SK-N-MC (cell line): ENCODE data around the gene DGKE.

Experiments used
- EZH2 ChIP-seq: fragments of 200-600 bp; sonication (generic); IDR thresholded peaks from one replicate; pipeline ENCODE4 v1.6.1; 2017; ENCODE audit warnings: antibody characterized with exemption
- FOXP2 ChIP-seq: optimal IDR thresholded peaks from 2 replicates; pipeline ENCODE3; 2011; ENCODE audit warnings: mild to moderate bottlenecking, moderate library complexity; ENCODE audit not compliant: insufficient read depth; ENCODE audit errors: extremely low read length, control extremely low read depth
- POLR2AphosphoS5 ChIP-seq: IDR thresholded peaks from 2 replicates; pipeline ENCODE4 v1.6.1; 2012; ENCODE audit warnings: mild to moderate bottlenecking, low read depth, low read length, borderline replicate concordance

- no peak for TF ChIP-seq EZH2
- TF ChIP-seq POLR2AphosphoS5, result no peak
- no peak for TF ChIP-seq FOXP2
These were observed 69.6 kb downstream of the DGKE start for GRCh38 chr17:56903560-56903959.
